Embryonic facial prominence (tissue), 1 donor: ENCODE measurements around the gene LIX1.
A peak's percentile ranks its signal among the peaks of the same experiment; 100 is the strongest.
"Not testable (repeated sequence)": the region's sequence is repeated elsewhere in the genome, so short reads cannot be mapped to it uniquely, and the experiment has no call there.

ENCODE experiments used
- DNase-seq: peaks from one replicate; pipeline ENCODE4 v3.0.0-alpha.2; 2016; ENCODE audit errors: extremely low spot score

The LIX1 gene

DNA sequence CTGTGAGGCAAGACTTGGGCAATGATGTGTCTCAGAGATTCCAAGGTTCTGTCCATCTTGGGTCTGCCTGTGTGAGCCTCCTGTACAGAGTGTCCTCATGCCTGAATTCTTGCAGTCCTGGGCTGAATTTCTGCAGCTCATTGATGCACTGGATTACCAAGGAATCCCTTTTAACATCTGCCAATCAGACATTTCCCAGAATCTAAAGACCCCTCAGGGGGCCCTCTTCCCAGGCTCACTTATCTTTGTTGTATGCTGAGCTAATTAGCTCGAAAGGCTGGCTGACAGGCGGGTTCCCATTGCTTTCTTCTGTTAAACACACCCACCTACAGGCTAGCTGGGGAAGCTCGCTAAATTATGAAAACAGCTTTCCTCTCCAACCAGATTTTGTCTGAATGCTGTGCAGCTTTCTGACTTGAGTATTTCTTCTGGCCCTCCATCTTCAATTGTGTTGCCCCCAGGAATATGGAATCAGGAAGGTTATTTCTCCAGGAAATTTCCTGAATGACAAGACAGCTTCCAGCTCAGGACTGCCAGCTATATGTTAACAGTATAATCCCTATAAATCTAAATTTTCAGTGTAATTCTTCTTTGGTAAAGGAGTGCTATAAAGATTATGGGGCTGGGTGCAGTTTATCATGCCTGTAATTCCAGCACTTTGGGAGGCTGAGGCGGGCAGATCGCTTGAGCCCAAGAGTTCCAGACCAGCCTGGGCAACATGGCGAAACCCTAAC lies at the start of gene LIX1:
TSS of gene LIX1 (minus strand) at position 91 of the 734 bp plus-strand sequence. CDS start at position 56, 35 bp downstream.
- DNase-seq: peak; percentile 50

DNA sequence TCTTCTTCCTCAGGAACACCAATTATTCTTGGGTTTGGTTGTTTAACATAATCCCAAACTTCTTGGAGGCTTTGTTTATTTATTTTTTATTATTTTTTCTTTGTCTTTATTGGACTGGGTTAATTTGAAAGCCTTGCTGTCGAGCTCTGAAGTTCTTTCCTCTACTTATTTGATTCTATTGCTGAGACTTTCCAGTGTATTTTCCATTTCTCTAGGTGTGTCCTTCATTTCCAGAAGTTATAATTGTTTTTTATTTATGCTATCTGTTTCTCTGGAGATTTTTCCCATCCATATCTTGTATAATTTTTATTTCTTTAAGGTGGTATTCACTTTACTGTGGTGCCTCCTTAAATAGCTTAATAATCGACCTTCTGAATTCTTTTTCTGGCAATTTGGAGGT lies 49.5 kb upstream of the LIX1 start:
- DNase-seq: no peak

DNA sequence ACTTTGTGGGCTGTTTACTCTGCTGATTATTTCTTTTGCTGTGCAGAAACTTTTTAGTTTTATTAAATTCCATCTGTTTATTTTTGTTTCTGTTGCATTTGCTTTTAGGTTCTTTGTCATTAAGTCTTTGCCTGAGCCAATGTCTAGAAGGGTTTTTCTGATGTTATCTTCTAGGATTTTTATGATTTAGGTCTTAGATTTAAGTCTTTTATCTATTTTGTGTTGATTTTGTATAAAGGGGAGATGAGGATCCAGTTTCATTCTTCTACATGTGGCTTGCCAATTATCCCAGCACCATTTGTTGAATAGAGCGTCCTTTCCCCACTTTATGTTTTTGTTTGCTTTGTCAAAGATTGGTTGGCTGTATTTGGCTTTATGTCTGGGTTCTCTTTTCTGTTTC lies 47.1 kb upstream of the LIX1 start:
- DNase-seq: not testable (repeated sequence)

DNA sequence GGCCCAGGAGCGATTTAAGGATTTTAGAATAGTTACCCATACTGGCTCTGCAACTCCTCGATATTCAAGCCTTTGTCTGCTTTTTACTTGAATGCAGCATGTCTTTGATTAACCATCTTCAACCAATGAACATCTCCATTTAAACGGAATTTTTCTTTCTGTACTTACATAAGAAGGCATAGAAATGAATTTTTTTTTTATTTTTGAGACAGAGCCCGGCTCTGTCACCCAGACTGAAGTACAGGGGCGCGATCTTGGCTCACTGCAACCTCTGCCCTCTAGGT lies 41.5 kb upstream of the LIX1 start:
- DNase-seq: no peak

DNA sequence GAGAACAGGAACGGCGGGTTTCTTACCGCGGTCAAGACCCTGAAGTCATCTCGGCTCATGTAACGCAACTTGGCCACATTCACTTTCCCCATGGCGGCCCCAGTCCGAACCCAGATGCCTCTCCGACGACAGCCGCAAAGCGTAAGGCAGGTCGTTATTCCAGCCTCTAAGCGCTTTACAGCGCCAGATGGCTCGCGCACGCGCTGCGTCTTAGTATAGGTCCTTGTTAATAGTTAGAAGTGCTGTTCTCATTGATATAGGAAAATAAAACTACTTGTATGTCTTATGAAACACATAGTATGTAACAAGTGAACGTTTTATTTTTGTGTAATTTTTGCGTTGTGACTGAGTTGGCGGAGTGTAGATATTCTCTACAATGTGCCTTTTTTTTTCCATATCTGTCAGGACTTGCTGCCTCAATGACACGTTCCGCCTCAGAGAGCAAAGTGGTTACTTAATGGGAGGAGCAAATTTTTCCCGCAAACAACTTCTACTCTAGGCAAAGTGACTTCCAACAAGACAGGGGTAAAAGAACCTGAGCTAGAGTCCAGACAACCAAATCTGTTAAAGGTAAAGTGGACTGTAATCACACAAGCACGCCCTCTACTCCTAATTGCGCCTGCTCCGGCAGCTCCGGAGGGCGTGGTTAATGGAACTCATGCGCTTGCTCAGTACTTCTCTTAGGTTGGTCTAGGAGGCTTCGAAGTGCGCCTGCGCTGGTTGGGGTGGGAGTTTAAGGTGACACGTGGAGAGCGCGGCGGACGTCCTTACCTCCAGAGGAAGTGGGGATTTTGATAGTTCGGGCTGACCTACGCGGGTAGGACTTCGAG lies 40.9 kb upstream of the LIX1 start, which contains the start of gene RIOK2:
TSS of gene RIOK2 (minus strand) at position 148 of the 830 bp plus-strand sequence. CDS start at position 92, 56 bp downstream.
- DNase-seq: peak; percentile 90

DNA sequence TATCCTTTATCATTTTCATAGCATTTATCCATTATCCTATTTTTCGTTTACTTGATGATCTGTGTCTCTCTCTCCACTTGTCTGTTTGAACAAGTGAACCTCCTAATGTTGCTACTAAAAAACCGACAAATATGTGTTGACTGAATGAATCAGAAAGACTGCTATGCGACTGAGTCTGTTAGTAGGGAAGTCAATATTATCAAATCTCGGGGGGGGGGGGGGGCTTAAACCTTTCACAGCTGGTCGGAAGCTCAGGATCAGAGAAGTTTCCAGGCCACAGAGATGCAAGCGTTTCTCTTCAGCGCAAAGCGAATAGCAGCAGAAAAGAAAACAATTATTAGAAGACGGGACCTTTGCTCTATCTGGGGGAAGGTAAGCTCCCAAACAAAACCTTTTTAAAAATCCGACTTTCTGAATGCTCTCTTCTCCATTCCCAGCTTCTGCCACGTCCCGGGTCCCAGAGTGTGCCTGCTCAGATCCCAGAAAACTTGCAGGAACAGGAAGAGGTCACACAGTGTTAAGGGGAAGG lies 40.2 kb upstream of the LIX1 start:
- no peak for DNase-seq

DNA sequence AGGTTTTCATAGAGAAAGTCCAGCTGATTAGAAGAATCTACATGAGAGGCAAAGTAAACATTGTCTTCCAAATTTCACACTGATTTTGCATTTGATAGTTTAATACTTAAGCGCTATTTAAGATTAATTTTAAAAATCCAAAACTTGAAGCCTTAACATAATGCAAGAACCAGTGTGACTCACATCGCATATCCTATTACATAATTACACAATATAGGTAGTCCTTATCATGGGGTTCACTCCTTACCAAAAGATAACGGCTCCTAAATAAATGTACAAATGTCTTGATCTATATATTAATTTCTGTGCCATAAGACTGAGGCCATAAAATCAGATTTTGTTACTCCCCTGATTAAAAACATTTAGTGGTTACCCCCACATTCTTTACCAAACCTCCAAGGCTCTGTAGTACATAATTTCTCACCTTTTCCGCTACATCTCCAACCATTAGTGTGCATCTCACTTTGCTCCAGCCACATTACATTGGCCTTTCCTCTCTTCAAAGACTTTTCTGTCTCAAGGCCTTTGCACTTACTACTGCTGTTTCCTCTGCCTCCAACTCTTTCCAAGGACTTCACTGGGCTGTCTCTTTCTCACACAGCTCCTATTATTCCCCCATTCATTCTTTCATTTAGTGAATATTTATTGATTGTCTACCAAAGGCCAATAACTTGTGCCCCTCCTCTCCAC lies 39.6 kb upstream of the LIX1 start:
- DNase-seq: no peak

DNA sequence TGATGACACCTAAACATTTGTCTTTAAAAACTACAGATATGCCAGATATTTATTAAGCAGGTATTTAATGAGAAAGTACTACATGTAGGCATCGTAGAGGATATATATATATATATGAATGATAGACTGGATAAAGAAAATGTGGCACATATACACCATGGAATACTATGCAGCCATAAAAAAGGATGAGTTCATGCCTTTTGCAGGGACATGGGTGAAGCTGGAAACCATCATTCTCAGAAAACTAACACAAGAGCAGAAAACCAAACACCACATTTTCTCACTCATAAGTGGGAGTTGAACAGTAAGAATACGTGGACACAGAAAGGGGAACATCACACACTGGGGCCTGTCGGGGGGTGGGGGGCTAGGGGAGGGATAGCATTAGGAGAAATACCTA lies 37.0 kb upstream of the LIX1 start:
- DNase-seq: not testable (repeated sequence)

DNA sequence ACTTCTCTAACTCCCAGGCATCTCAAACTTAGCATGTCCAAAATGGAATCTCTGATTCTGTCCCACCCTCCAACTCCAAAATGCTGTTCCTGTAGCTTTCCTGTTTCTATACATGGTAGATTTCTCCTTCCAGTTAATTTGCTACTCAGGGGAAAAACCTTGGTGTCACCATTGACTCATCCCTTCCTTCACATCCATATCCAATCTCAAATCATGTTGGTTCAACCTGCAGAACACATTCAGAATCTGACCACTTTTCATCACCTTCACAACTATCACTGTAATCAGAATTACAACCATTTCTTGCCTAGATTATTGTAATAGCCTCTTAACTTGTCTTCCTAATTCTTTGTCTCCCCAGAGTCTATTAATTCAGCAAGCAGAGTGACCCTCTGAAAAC lies 29.8 kb upstream of the LIX1 start:
- DNase-seq: no peak

DNA sequence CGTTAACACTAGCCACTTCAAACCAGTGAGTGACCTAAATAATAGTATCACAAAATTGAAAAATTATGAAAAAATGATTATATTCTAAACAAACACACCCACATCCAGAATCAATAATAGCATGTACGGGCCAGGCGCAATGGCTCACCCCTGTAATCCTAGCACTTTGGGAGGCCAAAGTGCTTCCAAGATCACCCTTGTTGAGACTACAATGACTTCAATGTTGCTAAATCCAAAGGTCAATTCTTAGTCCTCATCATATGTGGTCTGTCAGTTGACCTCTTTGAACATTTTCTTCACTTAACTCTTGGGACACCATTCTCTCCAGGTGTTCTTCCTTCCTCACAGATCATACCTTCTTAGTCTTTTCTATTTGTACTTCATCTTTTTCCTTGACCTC lies 29.3 kb upstream of the LIX1 start:
- DNase-seq: no peak

DNA sequence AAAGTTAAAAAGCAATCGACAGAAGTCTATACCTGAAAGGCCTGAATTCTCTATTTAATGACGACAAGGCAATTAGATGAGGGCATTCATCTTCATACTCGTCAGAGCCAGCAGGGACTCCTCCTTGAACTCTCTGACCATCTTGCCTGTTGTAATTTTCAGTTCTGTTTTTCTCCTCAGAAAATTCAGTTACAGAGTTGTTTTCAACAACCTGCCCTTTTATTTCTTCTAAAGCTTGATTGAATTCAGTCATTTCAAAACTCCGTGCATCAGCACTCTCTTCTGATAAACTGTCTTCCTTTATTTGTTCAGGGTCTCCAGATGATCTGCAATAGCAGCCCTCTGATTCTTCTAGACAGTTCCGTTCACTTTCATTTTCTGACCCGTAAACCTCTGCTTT lies 25.0 kb upstream of the LIX1 start:
- no peak for DNase-seq

DNA sequence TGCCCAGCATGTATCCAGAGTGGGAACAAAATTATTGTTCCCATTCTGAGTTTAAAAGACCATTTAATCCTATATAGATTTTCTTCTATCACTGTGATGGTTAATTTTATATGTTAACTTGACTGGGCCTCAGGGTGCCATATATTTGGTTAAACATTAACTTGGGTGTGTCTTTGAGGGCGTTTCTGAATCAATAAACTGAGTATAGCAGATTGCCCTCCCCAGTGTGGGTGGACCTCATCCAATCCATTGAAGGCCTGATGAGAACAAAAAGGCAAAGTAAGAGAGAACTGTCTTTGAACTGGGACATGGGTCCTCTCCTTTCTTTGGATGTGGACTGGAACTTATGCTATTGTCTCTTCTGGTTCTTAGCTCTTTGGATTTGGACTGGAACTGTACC lies 23.3 kb upstream of the LIX1 start:
- no peak for DNase-seq

DNA sequence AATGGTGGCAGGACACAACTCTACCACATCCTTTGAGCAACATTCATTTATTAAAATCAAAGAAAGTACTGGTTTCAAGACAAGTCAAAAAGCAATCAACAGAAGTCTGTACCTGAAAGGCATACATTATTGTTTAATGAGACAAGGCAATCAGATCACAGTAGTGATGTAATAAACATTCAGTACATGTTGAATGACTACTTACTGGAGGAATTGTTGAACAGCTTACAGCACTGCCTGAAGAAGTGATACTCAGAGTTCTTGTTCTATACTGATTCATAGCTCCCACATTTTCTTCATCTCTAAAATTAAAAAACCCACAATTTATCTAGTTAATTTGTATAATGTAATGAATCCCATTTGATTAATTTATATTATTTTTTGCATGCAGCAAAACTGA lies 22.4 kb upstream of the LIX1 start:
- no peak for DNase-seq

DNA sequence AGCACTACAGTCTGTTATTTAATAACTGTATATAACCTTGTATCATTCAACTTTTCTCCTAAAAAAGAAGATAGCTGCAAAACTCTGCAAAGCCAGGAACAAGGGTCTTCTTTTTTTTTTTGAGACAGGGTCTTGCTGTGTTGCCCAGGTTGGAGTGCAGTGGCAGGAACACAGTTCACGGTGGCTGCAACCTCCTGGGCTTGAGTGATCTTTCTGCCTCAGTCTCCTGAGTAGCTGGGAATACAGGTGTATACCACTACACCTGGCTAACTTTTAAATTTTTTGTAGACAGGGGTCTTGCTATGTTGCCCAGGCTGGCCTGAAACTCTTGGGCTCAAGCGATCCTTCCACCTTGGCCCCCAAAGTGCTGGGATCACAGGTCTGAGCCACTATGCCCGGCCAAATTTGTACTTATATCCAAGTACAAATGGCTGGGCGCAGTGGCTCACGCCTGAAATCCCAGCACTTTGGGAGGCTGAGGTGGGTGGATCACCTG lies 21.4 kb upstream of the LIX1 start:
- DNase-seq: no peak

DNA sequence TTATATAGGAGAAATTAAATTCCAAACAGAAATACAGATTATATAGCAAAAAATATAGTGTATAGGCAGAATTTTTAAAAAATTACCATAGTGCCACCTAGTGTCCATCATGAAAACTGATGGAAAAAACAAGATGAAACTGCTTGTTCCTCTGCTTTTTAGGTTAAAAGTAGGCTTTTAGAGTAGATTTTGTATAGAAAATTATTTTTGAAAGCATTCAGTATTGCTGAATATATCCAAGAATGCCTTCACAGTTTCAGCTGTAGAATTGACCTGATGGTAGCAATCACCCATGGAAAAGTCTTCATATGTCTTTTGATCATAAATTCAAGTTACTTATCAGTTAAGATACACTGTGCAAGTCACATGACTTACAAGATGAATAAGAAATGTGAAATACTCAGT lies 21.0 kb upstream of the LIX1 start:
- DNase-seq: peak; percentile 22

DNA sequence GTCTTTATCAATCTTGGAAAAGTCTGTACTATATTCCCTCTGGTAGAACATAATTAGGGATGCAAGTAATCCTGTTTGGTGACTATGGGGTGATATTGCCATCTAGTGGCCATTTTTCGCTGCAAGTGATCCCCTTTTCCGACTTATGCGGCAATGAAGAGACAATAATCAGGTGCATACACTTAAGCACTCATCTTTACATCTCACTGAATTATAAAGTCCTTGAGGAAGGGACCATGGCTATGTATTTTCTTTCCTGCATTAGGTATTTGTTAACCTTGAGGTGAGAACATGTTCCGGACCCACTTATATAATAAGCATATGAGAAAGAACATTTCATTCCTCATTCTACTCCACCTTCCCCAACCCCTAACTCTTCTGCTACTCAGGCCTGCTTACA lies 19.6 kb upstream of the LIX1 start:
- DNase-seq: peak; percentile 51

DNA sequence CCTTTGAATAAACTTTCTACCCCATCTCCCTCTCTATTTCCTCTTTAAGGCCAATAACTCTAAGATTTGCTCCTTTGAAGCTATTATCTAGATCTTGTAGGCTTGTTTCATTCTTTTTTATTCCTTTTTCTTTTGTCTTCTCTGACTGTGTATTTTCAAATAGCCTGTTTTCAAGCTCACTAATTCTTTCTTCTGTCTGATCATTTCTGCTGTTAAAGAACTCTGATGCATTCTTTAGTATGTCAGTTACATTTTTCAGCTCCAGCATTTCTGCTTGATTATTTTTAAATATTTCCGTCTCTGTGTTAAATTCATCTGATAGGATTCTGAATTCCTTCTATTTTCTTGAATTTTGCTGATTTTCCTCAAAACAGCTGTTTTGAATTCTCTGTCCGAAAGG lies 15.3 kb upstream of the LIX1 start:
- no peak for DNase-seq

DNA sequence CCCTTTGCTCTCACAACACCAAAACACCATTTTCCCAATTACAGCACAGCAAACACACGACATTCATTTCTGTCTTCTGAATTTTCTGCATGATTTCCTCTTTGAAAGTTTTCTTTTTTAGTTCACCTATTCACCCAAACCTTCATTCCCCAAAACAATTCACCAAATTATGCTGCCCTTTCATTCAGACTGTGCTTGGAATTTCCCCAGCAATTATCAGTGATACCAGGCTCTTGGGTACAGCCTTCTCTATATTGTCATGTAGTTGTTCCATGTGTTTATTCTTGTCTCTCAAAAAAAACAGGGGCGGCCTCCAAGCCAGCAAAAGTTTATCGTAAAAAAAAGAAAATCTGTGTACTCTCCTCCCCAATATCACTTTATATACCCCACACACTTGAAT lies 9.0 kb upstream of the LIX1 start:
- DNase-seq: no peak

DNA sequence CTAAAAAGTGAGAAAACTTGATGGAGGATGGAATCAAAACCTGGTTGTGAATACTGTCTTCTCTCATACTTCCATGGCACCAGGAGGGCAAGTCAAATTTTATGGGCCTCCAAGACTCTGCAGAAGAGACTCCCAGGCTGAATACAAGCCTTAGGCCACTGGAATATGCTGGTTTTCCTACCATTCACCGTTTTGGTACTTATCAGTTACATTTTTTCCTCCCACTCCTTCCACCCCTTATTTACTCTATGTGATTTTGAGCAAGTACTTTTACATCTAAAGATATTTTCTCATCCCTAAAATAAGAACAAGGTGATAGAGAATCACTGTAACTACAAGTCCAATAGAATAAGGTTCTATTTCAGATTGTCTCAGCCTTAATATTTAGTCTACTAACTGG lies 8.0 kb upstream of the LIX1 start:
- no peak for DNase-seq

DNA sequence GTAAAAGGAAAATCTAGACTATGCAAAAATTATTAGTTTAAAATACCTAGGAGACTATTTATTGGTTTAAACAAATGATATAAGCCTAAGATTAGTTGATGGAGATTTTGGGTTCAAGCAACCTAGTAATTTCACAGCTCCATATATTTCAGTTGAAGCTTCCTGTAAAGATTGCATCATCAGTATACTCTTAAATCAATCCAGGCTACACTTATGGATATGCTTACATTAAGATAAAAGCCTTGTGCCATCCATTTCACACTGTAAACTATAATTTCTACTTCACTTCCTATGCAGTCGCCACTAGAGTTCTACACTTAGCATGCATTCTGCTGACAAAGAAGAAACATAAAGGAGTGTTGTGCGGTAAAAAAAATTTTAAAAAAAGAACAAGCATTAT lies 7.3 kb upstream of the LIX1 start:
- no peak for DNase-seq

DNA sequence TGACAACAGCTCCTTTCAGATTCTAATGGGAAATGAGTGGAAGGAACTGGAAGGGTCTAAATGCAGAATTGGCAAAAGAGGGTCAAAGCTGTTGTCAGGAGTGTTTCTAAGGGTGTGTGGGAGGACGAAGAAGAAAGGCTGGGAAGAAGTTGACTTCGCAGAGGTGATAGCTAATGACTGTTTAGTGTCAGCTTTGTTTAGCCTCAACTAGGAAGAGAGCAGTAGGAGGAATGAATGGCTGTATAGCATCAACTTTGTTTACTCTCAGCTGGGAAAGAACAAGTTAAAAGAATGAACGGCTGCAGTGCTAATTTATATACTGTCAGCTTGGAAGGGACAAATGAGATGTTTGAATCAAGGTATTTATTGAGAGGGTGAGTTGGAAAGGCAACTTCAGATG lies 5.9 kb upstream of the LIX1 start:
- no peak for DNase-seq

DNA sequence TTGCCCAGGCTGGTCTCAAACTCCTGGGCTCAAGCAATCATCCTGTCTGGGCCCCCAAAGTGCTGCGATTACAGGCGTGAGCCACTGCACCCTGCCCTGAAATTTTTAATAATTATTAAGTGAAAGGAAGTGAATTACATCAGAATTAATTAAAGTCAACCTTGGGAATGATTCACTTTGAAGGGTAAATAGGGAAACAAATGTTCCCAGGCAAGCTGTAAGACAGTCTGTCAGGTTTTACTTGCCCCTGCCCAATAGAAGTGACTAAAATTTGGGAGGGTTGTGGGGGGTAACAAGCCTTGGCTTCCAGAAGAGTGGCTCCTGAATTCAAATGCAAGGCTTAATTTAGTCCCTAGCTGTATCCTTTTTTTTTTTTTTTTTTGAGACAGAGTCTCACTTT lies 1.3 kb upstream of the LIX1 start:
- DNase-seq: no peak
